Cerebellar cortex (tissue), 1 donor: ENCODE measurements around the gene GNAL.

ENCODE experiments used
- DNase-seq: peaks from one replicate; pipeline ENCODE4 v3.0.0-alpha.2; 2015; ENCODE audit warnings: low spot score

The GNAL gene

GRCh38 chr18:11724781-11725180 is 35.7 kb downstream of the GNAL start:
- DNase-seq: no peak

GRCh38 chr18:11726556-11726955 is 37.5 kb downstream of the GNAL start:
- no peak for DNase-seq

GRCh38 chr18:11728249-11728648 is 39.2 kb downstream of the GNAL start:
- DNase-seq: peak; percentile 9

- no peak for DNase-seq
These were observed 40.5 kb downstream of the GNAL start for GRCh38 chr18:11729556-11729955.

GRCh38 chr18:11733031-11733430 is 44.0 kb downstream of the GNAL start:
- peak; percentile 34 for DNase-seq

GRCh38 chr18:11736656-11737055 is 47.6 kb downstream of the GNAL start:
- DNase-seq: no peak

GRCh38 chr18:11739893-11740292 is 50.8 kb downstream of the GNAL start:
- no peak for DNase-seq

- no peak for DNase-seq
These were observed 51.4 kb downstream of the GNAL start for GRCh38 chr18:11740461-11740860.

- DNase-seq: peak; percentile 9
These were observed 52.6 kb downstream of the GNAL start for GRCh38 chr18:11741505-11742145.

GRCh38 chr18:11745521-11745920 is 56.5 kb downstream of the GNAL start:
- DNase-seq: no peak

- DNase-seq: no peak
These were observed 58.2 kb downstream of the GNAL start for GRCh38 chr18:11747286-11747685.

GRCh38 chr18:11747731-11748130 is 58.7 kb downstream of the GNAL start:
- DNase-seq: no peak

GRCh38 chr18:11749305-11749704 is 60.2 kb downstream of the GNAL start:
- no peak for DNase-seq

- DNase-seq: no peak
These were observed 61.1 kb downstream of the GNAL start for GRCh38 chr18:11750171-11750570.

GRCh38 chr18:11750581-11751310 is 61.7 kb downstream of the GNAL start:
- DNase-seq: no peak

GRCh38 chr18:11751341-11752115 is 62.5 kb downstream of the GNAL start:
- no peak for DNase-seq

- no peak for DNase-seq
These were observed 63.2 kb downstream of the GNAL start for GRCh38 chr18:11752116-11752911.

- no peak for DNase-seq
These were observed 65.9 kb downstream of the GNAL start for GRCh38 chr18:11754979-11755378.

- DNase-seq: no peak
These were observed 68.1 kb downstream of the GNAL start for GRCh38 chr18:11757084-11757590.

- DNase-seq: no peak
These were observed 70.4 kb downstream of the GNAL start for GRCh38 chr18:11759456-11759855.

- DNase-seq: no peak
These were observed 71.6 kb downstream of the GNAL start for GRCh38 chr18:11760498-11761167.
